HG03060 (cell line): ENCODE measurements around the gene NPTXR.
"Not testable (repeated sequence)": the region's sequence is repeated elsewhere in the genome, so short reads cannot be mapped to it uniquely, and the experiment has no call there.

ENCODE experiments used
- ATAC-seq: cut with Tn5 transposase; IDR thresholded peaks from one replicate; pipeline ENCODE4 v1.9.1; 2021; ENCODE audit warnings: low read depth, moderate number of reproducible peaks; ENCODE audit not compliant: unreplicated experiment

Gene NPTXR

DNA sequence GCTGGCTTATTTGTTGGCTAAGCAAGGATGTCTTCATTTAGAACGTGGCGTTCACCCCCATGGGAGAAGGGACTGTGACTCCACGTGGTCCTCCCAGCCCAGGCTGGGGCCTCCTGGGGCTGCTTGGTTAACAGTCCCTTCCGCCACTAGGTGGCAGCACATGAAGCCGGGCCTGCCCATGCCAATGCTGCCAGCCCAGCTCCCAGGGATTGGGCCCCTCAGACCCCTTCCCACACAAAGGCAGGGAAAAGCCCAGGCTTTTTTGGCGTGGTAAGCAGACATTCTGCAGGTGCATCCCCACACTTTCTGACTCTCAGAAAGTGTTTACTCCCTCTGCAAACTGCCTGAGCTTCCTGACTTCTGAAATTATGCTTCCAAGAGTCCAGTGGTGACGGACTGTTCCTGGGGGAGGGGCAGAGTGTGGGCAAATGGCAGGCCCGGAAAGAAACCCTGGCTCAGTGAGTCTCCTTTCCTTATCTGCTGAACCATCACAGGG, 25.1 kb upstream of the NPTXR start:
- ATAC-seq = no peak

DNA sequence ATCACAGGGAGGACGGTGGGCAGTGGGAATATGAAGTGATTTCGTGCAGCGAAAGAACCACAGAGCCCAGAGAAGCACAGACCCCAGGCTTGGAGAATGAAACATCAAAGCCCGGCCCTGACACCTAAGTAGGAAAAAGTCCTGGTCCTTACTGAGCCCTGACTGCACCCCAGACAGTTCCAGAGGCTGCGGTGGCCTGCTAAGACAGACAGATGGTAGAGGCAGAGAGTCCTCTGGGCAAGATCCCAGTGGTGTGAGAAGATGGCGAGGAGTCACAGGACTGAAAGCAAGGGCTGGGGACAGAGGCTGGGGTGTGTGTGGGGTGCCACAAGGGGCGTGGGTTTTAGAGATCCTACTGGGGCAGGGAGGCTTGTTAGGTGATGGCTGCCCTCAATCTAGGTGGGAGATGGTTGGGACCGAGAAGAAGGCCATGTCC, 24.5 kb upstream of the NPTXR start:
- ATAC-seq = no peak

- ATAC-seq = no peak
These were observed 23.9 kb upstream of the NPTXR start for GRCh38 chr22:38867471-38868285.

DNA sequence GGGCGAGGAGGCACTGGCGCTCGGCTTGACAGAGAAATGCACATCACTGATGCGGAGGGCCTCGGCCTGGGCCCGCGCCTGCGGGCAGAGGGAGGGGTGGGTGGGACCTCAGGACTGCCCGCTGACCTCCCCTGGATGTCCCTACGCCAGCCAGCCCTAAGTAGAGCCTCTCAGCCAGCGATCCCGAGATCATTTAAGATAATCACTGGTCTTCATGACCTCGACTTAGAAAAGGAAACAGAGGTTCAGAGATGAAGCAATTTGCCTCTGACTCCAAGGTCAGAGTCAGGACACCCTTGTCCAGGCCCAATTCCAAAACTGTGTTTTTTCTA, 23.3 kb upstream of the NPTXR start:
- no peak for ATAC-seq

DNA sequence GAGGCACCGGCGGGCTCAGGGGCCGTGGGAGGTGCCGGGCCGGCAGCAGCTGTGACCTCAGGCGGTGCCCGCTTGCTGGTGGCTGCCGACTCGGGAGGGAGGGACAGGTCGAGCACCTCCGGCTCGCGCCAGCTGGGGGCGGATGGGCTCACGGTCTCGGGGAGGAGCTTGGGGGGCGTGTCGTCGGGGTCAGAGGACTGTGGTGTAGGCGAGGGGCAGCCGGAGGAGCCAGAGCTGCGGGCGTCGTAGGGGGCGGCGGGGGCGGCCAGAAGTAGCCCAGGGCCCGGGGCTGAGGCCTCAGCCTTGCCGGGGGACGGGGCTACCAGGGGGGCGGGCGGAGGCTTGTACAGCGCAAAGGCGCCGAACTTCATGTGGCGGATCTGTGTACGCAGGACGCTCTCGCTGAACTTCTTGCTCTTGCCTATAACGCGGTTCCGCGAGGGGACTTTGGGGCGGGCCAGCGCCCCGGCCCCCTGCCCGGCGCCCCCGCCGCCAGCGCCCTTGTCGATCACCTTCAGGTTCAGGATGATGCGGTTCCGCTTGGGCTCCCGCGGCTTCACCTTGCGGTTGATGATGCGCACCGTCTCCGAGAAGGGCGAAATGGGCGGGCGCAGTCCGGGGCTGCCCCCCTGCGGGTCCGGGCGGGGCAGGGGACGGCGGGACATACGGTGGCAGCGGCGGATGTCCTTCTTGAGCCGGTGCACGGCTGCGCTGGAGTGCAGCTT, 22.7 kb upstream of the NPTXR start:
- no peak for ATAC-seq

GRCh38 chr22:38866024-38866398, 22.2 kb upstream of the NPTXR start:
- no peak for ATAC-seq

DNA sequence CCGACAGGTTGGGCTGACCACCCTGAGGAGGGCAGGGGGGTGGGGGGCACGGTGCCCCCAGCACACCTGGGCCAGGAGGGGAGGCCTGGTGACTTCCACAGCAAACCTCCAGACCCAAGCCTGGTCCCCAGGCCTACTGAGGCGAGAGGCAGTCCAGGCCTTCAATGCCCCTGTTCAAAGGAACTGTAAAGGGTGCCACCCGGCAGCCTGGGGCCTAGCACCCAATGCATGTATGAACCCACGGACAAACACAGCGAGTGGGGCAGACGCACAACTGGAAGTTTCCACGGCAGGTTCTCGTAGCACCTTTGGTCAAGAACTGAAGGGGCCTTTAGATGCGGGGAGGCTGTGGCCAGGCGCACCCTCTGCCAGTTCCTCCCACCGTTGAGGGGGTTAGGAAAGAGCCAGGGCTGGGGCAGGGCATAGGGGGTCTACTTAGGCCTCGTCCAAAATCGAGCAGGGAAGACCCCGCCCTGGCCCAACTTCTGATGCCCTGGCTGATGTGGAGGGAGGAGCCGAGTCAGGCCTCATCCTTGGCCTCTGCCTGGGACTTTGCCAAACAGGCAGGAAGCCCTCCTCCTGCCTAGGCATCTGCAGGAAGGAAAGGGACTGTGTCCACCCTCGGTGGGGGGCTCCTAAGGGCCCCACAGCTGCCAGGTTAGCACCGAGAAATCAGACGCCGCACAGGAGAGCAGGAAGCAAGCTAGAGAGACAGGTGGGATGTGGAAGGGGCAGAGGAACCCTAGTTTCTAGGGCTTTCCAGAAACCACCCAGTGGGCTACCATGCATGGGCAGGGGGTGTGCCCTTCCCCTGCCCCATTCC, 21.6 kb upstream of the NPTXR start:
- no peak for ATAC-seq

DNA sequence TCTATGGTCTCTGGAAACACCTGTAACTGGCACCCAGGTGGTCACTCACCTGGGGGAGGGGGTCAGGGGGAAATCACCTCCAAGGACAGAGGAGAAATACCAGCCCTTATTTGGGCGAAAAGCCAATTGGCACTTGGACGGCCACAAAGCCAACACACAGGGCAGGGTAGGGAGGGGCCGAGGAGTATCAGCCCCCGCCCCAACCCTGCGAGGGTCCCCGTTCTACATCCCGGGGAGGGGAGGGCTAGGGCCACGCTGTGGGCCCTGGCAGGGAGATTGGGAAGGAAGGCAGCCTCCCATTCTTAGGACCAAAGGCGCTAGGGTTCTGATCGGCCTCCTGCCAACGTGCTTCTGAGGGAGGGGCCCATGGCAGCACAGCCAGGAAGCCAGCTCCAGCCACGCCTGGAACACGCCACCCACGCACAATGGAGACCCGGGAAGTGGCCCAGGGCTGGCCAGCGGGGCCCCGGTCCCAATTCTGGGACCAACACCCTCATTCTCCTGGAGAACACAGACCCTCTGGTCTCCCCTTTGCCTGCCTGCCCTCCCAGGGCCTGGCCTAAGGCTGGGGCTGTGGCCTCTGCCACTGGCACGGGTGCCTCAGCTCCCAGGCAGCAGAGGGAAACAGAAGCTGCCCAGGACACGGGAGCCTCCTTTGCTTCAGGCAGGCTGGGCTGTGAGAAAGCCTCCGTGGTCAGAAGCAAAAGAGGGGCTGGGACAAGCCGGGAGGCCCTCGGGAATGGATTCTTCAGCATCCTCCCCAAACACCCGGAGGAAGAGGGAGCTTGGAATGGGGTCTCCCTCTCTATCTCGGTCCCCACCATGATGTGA, 20.7 kb upstream of the NPTXR start:
- ATAC-seq = no peak

GRCh38 chr22:38863531-38864131, 19.8 kb upstream of the NPTXR start:
- ATAC-seq = no peak

GRCh38 chr22:38862375-38863329, 18.8 kb upstream of the NPTXR start:
- ATAC-seq = no peak

DNA sequence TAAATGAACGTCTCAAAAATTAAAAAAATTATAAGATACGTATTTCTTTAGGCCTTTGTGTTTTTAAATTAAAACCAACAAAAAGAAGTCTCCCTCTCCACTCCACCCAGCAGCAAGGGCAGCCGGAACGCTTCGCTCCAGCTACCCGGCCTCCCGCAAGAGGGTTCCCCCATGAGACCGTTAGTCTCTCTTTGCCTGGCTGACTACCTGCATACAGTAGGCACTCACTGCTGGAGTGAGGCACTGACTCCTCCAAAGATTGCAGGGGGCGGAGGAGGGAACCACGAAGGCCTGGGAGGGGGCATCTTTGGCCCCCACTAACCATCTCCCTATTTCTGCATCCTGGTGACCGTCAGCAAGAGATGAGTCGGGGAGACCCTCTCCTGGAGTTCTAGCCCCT, 18.1 kb upstream of the NPTXR start:
- no peak for ATAC-seq

GRCh38 chr22:38861170-38861876, 17.5 kb upstream of the NPTXR start:
- ATAC-seq = no peak

GRCh38 chr22:38860283-38861169, 16.7 kb upstream of the NPTXR start:
- no peak for ATAC-seq

DNA sequence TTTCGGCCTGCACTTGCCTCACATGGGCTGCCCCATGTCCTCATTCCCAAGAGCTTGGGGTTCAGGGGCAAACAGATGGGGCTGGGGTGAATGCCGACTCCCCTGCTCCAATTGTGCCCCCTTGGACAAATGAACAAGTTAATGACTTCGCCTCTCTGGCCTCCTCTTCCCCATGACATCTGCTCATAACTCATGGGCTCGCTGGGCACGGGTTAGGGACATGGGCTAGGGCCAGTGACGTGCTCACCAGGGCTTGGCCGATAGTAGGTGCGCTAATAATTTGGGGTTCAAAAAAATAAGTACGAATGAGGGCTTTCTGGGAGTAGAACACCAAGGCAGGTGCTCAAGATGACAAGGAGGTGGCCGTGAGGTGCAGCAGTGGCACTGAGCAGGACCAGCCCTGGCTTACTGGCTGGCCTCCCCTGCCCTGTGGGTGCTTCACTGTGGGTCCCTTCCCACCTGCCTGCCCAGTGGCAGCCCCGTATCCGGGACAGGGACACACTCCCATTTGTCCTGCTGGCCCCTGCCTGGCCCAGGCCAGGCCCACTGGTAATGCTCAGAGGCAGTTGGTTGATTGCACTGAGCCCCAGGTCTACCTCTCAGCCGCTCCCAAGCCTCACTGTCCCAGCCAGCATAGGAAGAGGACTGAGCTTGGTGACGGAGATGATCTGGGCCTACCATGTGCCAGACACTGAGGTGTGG, 15.9 kb upstream of the NPTXR start:
- ATAC-seq = no peak

DNA sequence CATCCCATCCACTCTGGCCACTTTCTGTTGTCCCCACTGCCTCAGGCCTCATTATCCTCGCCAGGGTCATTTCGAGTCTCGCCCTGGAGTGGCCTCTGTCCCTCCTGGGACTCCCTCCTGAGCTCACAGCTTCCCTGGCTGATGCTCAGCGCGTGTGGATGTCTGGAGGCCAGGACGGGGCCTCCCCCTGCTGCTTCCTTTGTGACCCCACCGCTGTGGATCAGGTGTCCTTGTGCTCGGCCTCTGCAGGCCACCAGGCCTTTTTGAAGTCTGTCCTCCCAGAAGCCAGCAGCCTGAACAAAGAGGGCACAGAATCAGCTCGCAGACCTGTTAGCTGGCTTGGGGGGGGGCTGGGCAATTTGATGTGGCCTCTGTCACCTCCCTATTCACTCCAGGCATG, 14.7 kb upstream of the NPTXR start:
- no peak for ATAC-seq

DNA sequence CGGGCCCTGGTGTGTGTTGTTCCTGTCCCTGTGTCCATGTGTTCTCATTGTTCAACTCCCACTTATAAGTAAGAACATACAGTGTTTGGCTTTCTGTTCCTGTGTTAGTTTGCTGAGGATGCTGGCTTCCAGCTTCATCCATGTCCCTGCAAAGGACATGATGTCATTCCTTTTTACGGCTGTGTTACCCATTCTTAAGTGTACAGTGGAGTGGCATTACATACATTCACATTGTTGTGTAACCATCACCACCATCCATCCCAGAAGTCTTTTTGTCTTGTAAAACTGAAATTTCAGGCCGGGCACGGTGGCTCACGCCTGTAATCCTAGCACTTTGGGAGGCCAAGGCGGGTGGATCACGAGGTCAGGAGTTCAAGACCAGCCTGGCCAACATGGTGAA, 10.6 kb upstream of the NPTXR start:
- not testable (repeated sequence) for ATAC-seq

GRCh38 chr22:38853883-38854282, 10.1 kb upstream of the NPTXR start:
- not testable (repeated sequence) for ATAC-seq
